ENCODE results near the gene HERC2.

The HERC2 gene

GRCh38 chr15:28097656-28098359 lies 224.2 kb downstream of the HERC2 start:
- TF ChIP-seq, protein P1, sequence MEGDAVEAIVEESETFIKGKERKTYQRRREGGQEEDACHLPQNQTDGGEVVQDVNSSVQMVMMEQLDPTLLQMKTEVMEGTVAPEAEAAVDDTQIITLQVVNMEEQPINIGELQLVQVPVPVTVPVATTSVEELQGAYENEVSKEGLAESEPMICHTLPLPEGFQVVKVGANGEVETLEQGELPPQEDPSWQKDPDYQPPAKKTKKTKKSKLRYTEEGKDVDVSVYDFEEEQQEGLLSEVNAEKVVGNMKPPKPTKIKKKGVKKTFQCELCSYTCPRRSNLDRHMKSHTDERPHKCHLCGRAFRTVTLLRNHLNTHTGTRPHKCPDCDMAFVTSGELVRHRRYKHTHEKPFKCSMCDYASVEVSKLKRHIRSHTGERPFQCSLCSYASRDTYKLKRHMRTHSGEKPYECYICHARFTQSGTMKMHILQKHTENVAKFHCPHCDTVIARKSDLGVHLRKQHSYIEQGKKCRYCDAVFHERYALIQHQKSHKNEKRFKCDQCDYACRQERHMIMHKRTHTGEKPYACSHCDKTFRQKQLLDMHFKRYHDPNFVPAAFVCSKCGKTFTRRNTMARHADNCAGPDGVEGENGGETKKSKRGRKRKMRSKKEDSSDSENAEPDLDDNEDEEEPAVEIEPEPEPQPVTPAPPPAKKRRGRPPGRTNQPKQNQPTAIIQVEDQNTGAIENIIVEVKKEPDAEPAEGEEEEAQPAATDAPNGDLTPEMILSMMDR (IDR thresholded peaks at IDR 0.05; ENCODE audit: low read depth, low read length) = no peak
- H3K4me3 ChIP-seq (ENCODE audit: low read depth, low read length) = no peak overlapping the region

- TF ChIP-seq, protein P1 (IDR thresholded peaks at IDR 0.05; ENCODE audit: low read depth, low read length) = no peak
- H3K4me3 ChIP-seq (ENCODE audit: low read depth, low read length) = peak overlapping the region; percentile 49
Observed at GRCh38 chr15:28096670-28097431, 225.1 kb downstream of the HERC2 start.

- peak overlapping the region; percentile 49 for H3K4me3 ChIP-seq (ENCODE audit: low read depth, low read length)
- TF ChIP-seq, protein P1 (IDR thresholded peaks at IDR 0.05; ENCODE audit: low read depth, low read length) = no peak
Observed at GRCh38 chr15:28096411-28096669, 225.6 kb downstream of the HERC2 start.

DNA sequence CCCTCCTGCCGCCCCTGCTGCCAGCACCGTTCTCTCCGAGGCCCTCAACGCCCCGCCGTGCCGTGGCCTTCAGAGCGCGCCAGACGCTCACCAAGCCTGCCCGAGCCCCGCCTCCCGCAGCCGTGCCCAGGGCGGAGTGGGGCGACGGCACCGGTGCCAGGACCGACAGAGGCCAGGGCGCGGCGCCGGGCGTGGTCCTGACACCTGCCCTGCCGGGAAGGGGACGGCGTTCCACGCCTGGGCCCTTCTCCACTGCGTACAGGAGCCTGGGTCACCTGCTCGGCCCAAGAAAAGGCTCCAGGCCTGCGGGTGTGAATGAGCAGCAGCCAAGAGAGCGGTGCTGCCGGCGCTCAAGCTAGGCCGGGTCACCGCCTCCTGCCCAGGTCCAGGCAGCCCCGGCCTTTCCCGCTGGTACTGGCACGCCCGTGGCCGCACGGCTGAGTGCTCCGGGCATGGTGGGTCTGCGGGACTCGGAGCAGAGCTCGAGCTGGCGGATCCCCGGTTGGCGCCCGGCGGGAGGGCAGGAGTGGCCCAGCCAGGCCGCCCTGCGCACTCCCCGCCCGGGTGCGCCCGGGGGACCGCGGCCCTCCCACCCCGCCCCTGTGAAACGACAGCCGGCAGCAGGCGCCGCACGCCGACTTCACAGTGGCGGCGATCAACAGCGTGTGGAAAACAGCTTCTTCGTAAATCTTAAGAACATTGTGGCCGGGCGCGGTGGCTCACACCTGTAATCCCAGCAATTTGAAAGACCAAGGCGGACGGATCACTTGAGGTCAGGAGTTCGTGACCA lies 227.1 kb downstream of the HERC2 start:
- no peak overlapping the region; the same call in 1 of the 2 replicates for H3K4me3 ChIP-seq (ENCODE audit: low read depth, low read length)

DNA sequence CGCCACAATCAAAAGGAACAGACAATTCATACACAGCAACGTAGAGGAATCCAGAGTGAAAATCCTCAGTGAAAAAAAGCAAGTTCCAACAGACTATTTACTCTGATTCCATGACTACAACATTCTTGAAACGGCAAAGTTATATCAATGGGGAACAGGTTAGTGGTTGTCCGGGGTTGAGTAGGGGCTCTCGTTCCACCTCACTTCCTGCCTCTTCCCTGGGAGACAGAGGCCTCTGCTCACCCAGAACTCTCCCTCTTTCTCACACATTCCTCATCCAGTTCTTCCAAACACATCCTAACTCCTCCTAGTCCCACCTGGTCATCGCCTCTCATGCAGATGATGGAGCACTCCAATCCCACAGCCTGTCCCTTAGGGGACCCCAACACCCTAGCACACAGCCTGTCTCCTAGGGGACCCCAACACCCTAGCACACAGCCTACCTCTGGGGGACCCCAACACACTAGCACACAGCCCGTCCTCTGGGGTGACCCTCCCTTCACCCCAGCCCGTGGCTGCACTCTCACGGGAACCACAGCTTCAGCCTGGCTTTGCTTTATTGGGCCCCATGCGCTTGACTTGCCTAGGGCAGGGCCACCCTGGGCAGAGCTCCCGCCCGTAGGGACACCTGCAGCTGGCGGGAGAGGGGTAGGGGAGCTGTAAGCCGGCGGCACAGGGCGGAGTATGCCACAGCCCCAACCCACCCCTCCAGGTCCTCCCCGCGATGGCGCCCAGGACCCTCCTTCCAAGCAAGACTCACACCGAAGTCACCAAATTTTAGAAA lies 228.0 kb downstream of the HERC2 start:
- H3K4me3 ChIP-seq (ENCODE audit: low read depth, low read length) = no peak overlapping the region
- TF ChIP-seq, protein P1 (IDR thresholded peaks at IDR 0.05; ENCODE audit: low read depth, low read length) = no peak

More for the DNA sequence above, 227.1 kb downstream of the HERC2 start:
- TF ChIP-seq, protein P1 (IDR thresholded peaks at IDR 0.05; ENCODE audit: low read depth, low read length) = no peak

DNA sequence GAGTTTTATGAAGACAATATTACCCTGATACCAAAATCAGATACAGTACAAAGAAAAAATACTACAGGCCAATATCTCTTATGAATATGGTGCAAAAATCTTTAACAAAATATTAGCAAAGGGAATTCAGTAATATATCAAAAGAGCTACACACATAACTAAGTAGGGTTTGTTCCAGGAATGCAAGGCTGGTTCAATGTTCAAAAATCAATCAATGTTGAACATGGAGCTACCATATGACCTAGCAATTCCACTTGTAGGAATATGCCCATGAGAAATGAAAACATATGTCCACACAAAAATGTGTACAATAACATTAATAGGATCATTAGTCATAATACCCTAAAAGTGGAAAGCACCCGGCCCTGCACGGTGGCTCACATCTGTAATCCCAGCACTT lies 230.7 kb downstream of the HERC2 start:
- H3K4me3 ChIP-seq (ENCODE audit: low read depth, low read length) = no peak overlapping the region
- TF ChIP-seq, protein P1 (IDR thresholded peaks at IDR 0.05; ENCODE audit: low read depth, low read length) = no peak

All from WI38 (cell line).